GM10248 (cell line): ENCODE results near the gene PATL2.

ENCODE experiments used
- CTCF ChIA-PET: fragments of 300-600 bp; sonication (Branson Sonifier 250); formaldehyde crosslinking; extraction: SDS; loops from one replicate; lab custom pipeline; 2021; ENCODE audit warnings: antibody characterized with exemption; lab: Yijun Ruan, JAX
- POLR2A ChIA-PET: fragments of 350-650 bp; sonication (Branson Sonifier 250); formaldehyde crosslinking; extraction: SDS; loops from one replicate; lab custom pipeline; 2020; ENCODE audit warnings: antibody characterized with exemption; lab: Yijun Ruan, JAX
- DNase-seq: peaks from one replicate; pipeline ENCODE4 v3.0.0; 2012; ENCODE audit errors: extremely low spot score
- CTCF ChIP-seq: IDR thresholded peaks from 2 replicates; pipeline ENCODE4 v1.5.1; 2012; ENCODE audit warnings: mild to moderate bottlenecking, low read depth; ENCODE audit errors: extremely low read depth, missing control alignments, control extremely low read depth

The PATL2 gene

GRCh38 chr15:44673639-44674038 is 37.5 kb downstream of the PATL2 start:
- TF ChIP-seq CTCF: no peak
- CTCF ChIA-PET: interaction anchor here (0.9 to 4.5 kb wide), 4 partner anchors 10 to 36 kb away, joined by 3 to 38 read pairs (median 3); partner anchors contain the start of gene SPG11
- DNase-seq: no peak
- POLR2A ChIA-PET: interaction anchor here (0.6 to 0.9 kb wide), 3 partner anchors 37 to 918 kb away, joined by 3 read pairs; partner anchors contain the start of genes B2M and PATL2

GRCh38 chr15:44670087-44670950 is 40.8 kb downstream of the PATL2 start:
- CTCF ChIA-PET: interaction anchor here (1.0 to 2.5 kb wide), 7 partner anchors 7 to 68 kb away, joined by 3 to 8 read pairs (median 4); partner anchors contain the start of gene TRIM69
- no peak for DNase-seq
- no peak for TF ChIP-seq CTCF
- POLR2A ChIA-PET: no interaction called here

DNA sequence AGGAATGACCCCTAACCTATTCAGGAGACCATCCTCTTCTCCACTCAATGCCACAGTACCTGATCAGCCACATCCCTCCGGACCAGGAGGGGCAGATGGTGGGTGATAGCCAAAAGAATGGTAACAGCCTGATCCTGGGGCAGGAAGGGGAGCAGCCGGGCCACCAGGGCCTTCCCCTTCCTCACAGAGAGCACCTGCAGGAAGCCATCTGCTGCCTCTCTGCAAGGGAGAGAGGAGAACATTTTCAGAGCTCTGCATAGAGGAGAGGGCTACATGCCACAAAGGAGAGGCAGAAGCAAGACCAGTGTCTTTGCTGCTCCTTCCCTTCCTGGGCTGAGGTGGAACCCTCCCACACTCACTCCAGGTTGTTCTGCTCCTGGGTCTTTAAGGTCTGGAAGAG is 42.2 kb downstream of the PATL2 start:
- POLR2A ChIA-PET: interaction anchor here (1.0 to 1.1 kb wide), 2 partner anchors 42 to 59 kb away, joined by 3 to 4 read pairs; partner anchors contain the start of genes B2M and PATL2
- no peak for TF ChIP-seq CTCF
- DNase-seq: no peak
- CTCF ChIA-PET: interaction anchor here (1.0 to 2.5 kb wide), 6 partner anchors 9 to 70 kb away, joined by 3 to 8 read pairs (median 4); partner anchors contain the start of genes B2M and PATL2

GRCh38 chr15:44667039-44667360 is 44.1 kb downstream of the PATL2 start:
- CTCF ChIA-PET: interaction anchor here (0.7 to 6.5 kb wide), 14 partner anchors 10 to 90 kb away, joined by 3 to 120 read pairs (median 3); partner anchors contain the start of genes B2M, PATL2 and TRIM69
- DNase-seq: no peak
- TF ChIP-seq CTCF: no peak
- POLR2A ChIA-PET: interaction anchor here (1.1 to 5.7 kb wide), 2 partner anchors 46 to 69 kb away, joined by 3 to 69 read pairs; partner anchors contain the start of genes B2M, PATL2 and TRIM69

- no peak for TF ChIP-seq CTCF
- ChIA-PET CTCF (interaction anchor here (0.7 to 6.5 kb wide), 13 partner anchors 11 to 90 kb away, joined by 3 to 120 read pairs (median 3); partner anchors contain the start of genes B2M, PATL2 and TRIM69), POLR2A (interaction anchor here (1.1 to 5.7 kb wide), 3 partner anchors 47 to 69 kb away, joined by 3 to 69 read pairs (median 5); partner anchors contain the start of genes B2M, PATL2 and TRIM69)
- DNase-seq: no peak
Observed at GRCh38 chr15:44666210-44667038, 44.7 kb downstream of the PATL2 start.
